ENCODE results near the gene SPATA2. TPM values are rescaled to one million over a fixed set of nuclear protein-coding genes. Genes with fewer than 3 reads are reported as not detected.

Gene SPATA2
- polyA plus RNA-seq, 2 donors, result 2.6 to 3.6 TPM

GRCh38 chr20:49936153-49937026 lies 21.1 kb upstream of the SPATA2 start, which contains the start of gene RNF114:
RNF114 (plus strand) TSS chr20:49936397; CDS start chr20:49936413, 16 bp downstream.
- 0% methylated on average over 74 to 79 of the region's 79 CpGs for WGBS, 2 donors
- H3K36me3 ChIP-seq (ENCODE audit: control insufficient read depth in 2 of 2, insufficient read depth in 2 of 2, low read length in 1 of 2), result peaks cover 0 to under 1% of the 10 kb centered on the region in 2 donors
- peak within 1 kb of the TSS; percentile 81 to 88 for H3K27ac ChIP-seq (ENCODE audit: low read depth in 2 of 2, low read length in 1 of 2)
- no peaks in the 10 kb centered on the region for H3K9me3 ChIP-seq (ENCODE audit: control insufficient read depth in 2 of 2, insufficient read depth in 1 of 2, low read depth in 1 of 2, low read length in 1 of 2)
- peaks cover 12 to 14% of the 10 kb centered on the region in 2 donors for H3K4me1 ChIP-seq (ENCODE audit: control insufficient read depth in 2 of 2, insufficient read depth in 2 of 2, low read length in 1 of 2)
- peak within 1 kb of the TSS; percentile 85 to 94 for H3K4me3 ChIP-seq (ENCODE audit: low read depth in 1 of 2, low read length in 2 of 2)
- H3K27me3 ChIP-seq (ENCODE audit: control insufficient read depth in 1 of 2, insufficient read depth in 2 of 2, low read length in 2 of 2), result no peaks in the 10 kb centered on the region

GRCh38 chr20:49935746-49936152 lies 20.4 kb upstream of the SPATA2 start:
- Histone ChIP-seq H3K36me3 (ENCODE audit: control insufficient read depth in 2 of 2, insufficient read depth in 2 of 2, low read length in 1 of 2) (no peaks in the 10 kb centered on the region), H3K4me3 (ENCODE audit: low read depth in 1 of 2, low read length in 2 of 2) (peak overlapping the region; percentile 24 to 94), H3K9me3 (ENCODE audit: control insufficient read depth in 2 of 2, insufficient read depth in 1 of 2, low read depth in 1 of 2, low read length in 1 of 2) (no peaks in the 10 kb centered on the region), H3K27me3 (ENCODE audit: control insufficient read depth in 1 of 2, insufficient read depth in 2 of 2, low read length in 2 of 2) (no peaks in the 10 kb centered on the region), H3K4me1 (ENCODE audit: control insufficient read depth in 2 of 2, insufficient read depth in 2 of 2, low read length in 1 of 2) (peaks cover 12 to 14% of the 10 kb centered on the region in 2 donors), H3K27ac (ENCODE audit: low read depth in 2 of 2, low read length in 1 of 2) (no peak overlapping the region)
- WGBS, 2 donors, result 32 to 34% methylated on average over 21 of the region's 21 CpGs

- Histone ChIP-seq H3K4me1 (ENCODE audit: control insufficient read depth in 2 of 2, insufficient read depth in 2 of 2, low read length in 1 of 2) (peaks cover 0 to 2% of the 10 kb centered on the region in 2 donors), H3K36me3 (ENCODE audit: control insufficient read depth in 2 of 2, insufficient read depth in 2 of 2, low read length in 1 of 2) (no peaks in the 10 kb centered on the region), H3K27ac (ENCODE audit: low read depth in 2 of 2, low read length in 1 of 2) (no peak overlapping the region), H3K9me3 (ENCODE audit: control insufficient read depth in 2 of 2, insufficient read depth in 1 of 2, low read depth in 1 of 2, low read length in 1 of 2) (no peaks in the 10 kb centered on the region), H3K4me3 (ENCODE audit: low read depth in 1 of 2, low read length in 2 of 2) (no peak overlapping the region), H3K27me3 (ENCODE audit: control insufficient read depth in 1 of 2, insufficient read depth in 2 of 2, low read length in 2 of 2) (no peaks in the 10 kb centered on the region)
- 36% methylated on average over 4 of the region's 4 CpGs for WGBS, 2 donors
Measured at GRCh38 chr20:49929142-49929494, 13.8 kb upstream of the SPATA2 start.

DNA sequence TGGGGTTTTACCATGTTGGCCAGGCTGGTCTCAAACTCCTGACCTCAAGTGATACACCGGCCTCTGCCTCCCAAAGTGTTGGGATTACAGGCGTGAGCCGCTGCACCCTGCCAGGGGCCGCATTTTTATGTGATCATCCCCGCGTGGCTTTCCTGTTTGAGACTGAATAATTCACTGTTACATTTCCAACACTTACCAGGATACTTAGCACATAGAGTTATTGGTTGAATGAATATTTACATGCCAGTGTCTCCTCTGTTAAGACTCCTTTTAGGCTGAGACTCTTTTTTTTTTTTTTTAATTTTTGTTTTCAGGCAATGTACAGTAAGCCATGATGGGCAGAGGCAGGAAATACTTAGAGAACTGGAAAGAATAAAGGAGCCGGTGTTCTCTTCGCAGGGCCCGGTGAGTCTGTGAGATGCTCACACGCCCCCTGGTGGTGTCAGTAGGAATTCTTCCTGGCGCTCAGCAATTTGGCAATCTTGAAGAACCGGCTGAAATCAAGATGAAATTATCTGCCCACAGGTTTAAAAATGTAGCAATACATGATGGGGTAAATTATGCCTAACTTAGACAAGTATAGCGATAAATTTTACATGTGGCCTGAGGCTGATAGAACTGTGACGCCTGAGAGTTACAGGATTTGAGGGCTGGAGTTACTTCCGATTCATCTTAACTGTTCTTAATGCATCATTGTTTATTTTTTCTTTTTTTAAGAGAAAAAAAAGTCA lies 13.2 kb upstream of the SPATA2 start:
- 12 to 14% methylated on average over 15 of the region's 15 CpGs for WGBS, 2 donors
- Histone ChIP-seq H3K9me3 (ENCODE audit: control insufficient read depth in 2 of 2, insufficient read depth in 1 of 2, low read depth in 1 of 2, low read length in 1 of 2) (no peaks in the 10 kb centered on the region), H3K4me3 (ENCODE audit: low read depth in 1 of 2, low read length in 2 of 2) (no peak overlapping the region), H3K4me1 (ENCODE audit: control insufficient read depth in 2 of 2, insufficient read depth in 2 of 2, low read length in 1 of 2) (peaks cover 0 to 2% of the 10 kb centered on the region in 2 donors), H3K27ac (ENCODE audit: low read depth in 2 of 2, low read length in 1 of 2) (peak overlapping the region in 1 of 2 donors; percentile 22), H3K27me3 (ENCODE audit: control insufficient read depth in 1 of 2, insufficient read depth in 2 of 2, low read length in 2 of 2) (no peaks in the 10 kb centered on the region), H3K36me3 (ENCODE audit: control insufficient read depth in 2 of 2, insufficient read depth in 2 of 2, low read length in 1 of 2) (no peaks in the 10 kb centered on the region)

DNA sequence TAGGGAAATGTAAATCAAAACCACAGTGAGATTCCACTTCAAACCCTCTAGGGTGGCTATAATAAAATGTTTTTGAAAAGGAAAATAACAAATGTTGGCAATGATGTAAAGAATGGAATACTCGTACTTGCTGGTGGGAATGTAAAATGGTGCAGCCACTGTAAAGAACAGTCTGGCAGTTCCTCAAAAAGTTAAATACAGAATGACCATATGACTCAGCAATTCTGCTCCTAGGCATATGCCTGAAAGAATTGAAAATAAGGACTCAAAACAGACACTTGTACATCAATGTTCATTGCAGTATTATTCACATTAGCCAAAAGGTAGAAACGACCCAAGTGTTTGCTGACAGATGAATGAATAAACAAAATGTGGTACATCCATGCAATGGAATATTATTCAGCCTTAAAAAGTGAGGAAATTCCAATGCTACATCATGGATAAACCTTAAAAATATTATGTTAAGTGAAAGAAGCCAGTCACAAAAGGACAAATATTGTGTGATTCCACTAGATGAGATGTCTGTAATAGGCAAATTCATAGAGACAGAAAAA lies 10.6 kb upstream of the SPATA2 start:
- WGBS, 2 donors, result 57 to 64% methylated on average over 2 of the region's 2 CpGs
- no peaks in the 10 kb centered on the region for H3K27me3 ChIP-seq (ENCODE audit: control insufficient read depth in 1 of 2, insufficient read depth in 2 of 2, low read length in 2 of 2)
- H3K4me1 ChIP-seq (ENCODE audit: control insufficient read depth in 2 of 2, insufficient read depth in 2 of 2, low read length in 1 of 2), result peaks cover 0 to 2% of the 10 kb centered on the region in 2 donors
- H3K36me3 ChIP-seq (ENCODE audit: control insufficient read depth in 2 of 2, insufficient read depth in 2 of 2, low read length in 1 of 2), result no peaks in the 10 kb centered on the region
- no peak overlapping the region for H3K27ac ChIP-seq (ENCODE audit: low read depth in 2 of 2, low read length in 1 of 2)
- no peaks in the 10 kb centered on the region for H3K9me3 ChIP-seq (ENCODE audit: control insufficient read depth in 2 of 2, insufficient read depth in 1 of 2, low read depth in 1 of 2, low read length in 1 of 2)
- H3K4me3 ChIP-seq (ENCODE audit: low read depth in 1 of 2, low read length in 2 of 2), result no peak overlapping the region

DNA sequence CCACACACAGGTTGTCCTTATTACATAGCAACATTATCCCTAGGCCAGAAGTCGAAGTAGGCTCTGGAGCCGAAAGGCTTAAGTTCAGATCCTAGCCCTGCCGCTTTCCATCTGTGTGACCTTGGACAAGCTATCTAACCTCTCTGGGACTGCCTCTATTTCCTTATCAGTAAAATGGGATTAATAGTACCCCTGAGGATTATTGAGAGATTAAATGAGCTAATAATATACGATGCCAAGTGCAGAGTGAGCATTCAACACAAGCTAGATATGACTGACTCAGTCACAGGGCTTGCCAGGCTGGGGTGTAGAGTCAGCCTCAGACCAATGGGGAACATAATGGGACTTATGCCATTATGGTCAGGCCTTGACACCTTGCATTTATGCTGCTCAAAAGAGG lies 8.9 kb upstream of the SPATA2 start:
- Histone ChIP-seq H3K4me1 (ENCODE audit: control insufficient read depth in 2 of 2, insufficient read depth in 2 of 2, low read length in 1 of 2) (peaks cover 0 to 2% of the 10 kb centered on the region in 2 donors), H3K4me3 (ENCODE audit: low read depth in 1 of 2, low read length in 2 of 2) (no peak overlapping the region), H3K27ac (ENCODE audit: low read depth in 2 of 2, low read length in 1 of 2) (no peak overlapping the region), H3K9me3 (ENCODE audit: control insufficient read depth in 2 of 2, insufficient read depth in 1 of 2, low read depth in 1 of 2, low read length in 1 of 2) (no peaks in the 10 kb centered on the region), H3K36me3 (ENCODE audit: control insufficient read depth in 2 of 2, insufficient read depth in 2 of 2, low read length in 1 of 2) (no peaks in the 10 kb centered on the region), H3K27me3 (ENCODE audit: control insufficient read depth in 1 of 2, insufficient read depth in 2 of 2, low read length in 2 of 2) (no peaks in the 10 kb centered on the region)
- 70 to 82% methylated on average over 4 of the region's 4 CpGs for WGBS, 2 donors

- H3K27me3 ChIP-seq (ENCODE audit: control insufficient read depth in 1 of 2, insufficient read depth in 2 of 2, low read length in 2 of 2), result no peaks in the 10 kb centered on the region
- H3K36me3 ChIP-seq (ENCODE audit: control insufficient read depth in 2 of 2, insufficient read depth in 2 of 2, low read length in 1 of 2), result no peaks in the 10 kb centered on the region
- H3K9me3 ChIP-seq (ENCODE audit: control insufficient read depth in 2 of 2, insufficient read depth in 1 of 2, low read depth in 1 of 2, low read length in 1 of 2), result no peaks in the 10 kb centered on the region
- WGBS, 2 donors, result 78 to 86% methylated on average over 2 of the region's 2 CpGs
- no peaks in the 10 kb centered on the region for H3K4me1 ChIP-seq (ENCODE audit: control insufficient read depth in 2 of 2, insufficient read depth in 2 of 2, low read length in 1 of 2)
- no peak overlapping the region for H3K4me3 ChIP-seq (ENCODE audit: low read depth in 1 of 2, low read length in 2 of 2)
- H3K27ac ChIP-seq (ENCODE audit: low read depth in 2 of 2, low read length in 1 of 2), result no peak overlapping the region
Measured at GRCh38 chr20:49919461-49919860, 4.1 kb upstream of the SPATA2 start.

DNA sequence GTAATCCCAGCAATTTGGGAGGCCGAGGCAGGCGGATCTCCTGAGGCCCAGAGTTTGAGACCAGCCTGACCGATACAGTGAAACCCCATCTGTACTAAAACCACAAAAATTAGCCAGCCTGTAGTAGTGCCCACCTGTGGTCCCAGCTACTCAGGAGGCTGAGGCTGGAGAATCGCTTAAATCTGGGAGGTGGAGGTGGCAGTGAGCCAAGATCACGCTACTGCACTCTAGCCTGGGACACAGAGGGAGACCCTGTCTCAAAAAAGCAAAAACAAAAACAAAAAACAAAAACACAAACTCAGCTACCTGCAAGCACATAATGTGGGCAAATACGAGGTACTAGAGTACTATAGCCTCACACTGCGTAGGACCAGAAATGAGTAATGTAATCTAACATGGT lies 3.7 kb upstream of the SPATA2 start:
- Histone ChIP-seq H3K4me3 (ENCODE audit: low read depth in 1 of 2, low read length in 2 of 2) (no peak overlapping the region), H3K4me1 (ENCODE audit: control insufficient read depth in 2 of 2, insufficient read depth in 2 of 2, low read length in 1 of 2) (peaks cover 0 to 3% of the 10 kb centered on the region in 2 donors), H3K9me3 (ENCODE audit: control insufficient read depth in 2 of 2, insufficient read depth in 1 of 2, low read depth in 1 of 2, low read length in 1 of 2) (no peaks in the 10 kb centered on the region), H3K27ac (ENCODE audit: low read depth in 2 of 2, low read length in 1 of 2) (no peak overlapping the region), H3K36me3 (ENCODE audit: control insufficient read depth in 2 of 2, insufficient read depth in 2 of 2, low read length in 1 of 2) (no peaks in the 10 kb centered on the region), H3K27me3 (ENCODE audit: control insufficient read depth in 1 of 2, insufficient read depth in 2 of 2, low read length in 2 of 2) (no peaks in the 10 kb centered on the region)
- 72 to 77% methylated on average over 7 of the region's 7 CpGs for WGBS, 2 donors

DNA sequence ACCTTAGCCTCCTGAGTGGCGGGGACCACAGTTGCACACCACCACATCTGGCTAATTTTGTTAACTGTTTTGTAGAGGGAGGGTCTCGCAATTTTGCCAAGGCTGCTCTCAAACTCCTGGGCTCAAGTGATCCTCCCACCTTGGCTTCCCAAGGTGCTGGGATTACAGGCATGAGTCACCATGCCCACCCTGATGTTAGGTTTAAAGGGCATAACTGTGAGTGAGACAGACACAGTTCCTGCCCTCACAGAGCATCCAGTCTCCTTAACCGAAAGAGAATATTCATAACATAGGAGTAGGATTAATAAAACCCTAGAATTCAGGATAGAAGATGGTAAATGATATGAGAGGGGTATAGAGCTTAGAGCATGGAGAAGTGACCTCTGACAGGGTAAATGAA lies 3.1 kb upstream of the SPATA2 start:
- 91 to 94% methylated on average over 3 of the region's 3 CpGs for WGBS, 2 donors
- Histone ChIP-seq H3K4me3 (ENCODE audit: low read depth in 1 of 2, low read length in 2 of 2) (no peak overlapping the region), H3K27me3 (ENCODE audit: control insufficient read depth in 1 of 2, insufficient read depth in 2 of 2, low read length in 2 of 2) (no peaks in the 10 kb centered on the region), H3K27ac (ENCODE audit: low read depth in 2 of 2, low read length in 1 of 2) (no peak overlapping the region), H3K36me3 (ENCODE audit: control insufficient read depth in 2 of 2, insufficient read depth in 2 of 2, low read length in 1 of 2) (no peaks in the 10 kb centered on the region), H3K9me3 (ENCODE audit: control insufficient read depth in 2 of 2, insufficient read depth in 1 of 2, low read depth in 1 of 2, low read length in 1 of 2) (no peaks in the 10 kb centered on the region), H3K4me1 (ENCODE audit: control insufficient read depth in 2 of 2, insufficient read depth in 2 of 2, low read length in 1 of 2) (peaks cover 0 to 4% of the 10 kb centered on the region in 2 donors)
